ENCODE measurements around the gene ADGRG7. TPM values are rescaled to one million over a fixed set of nuclear protein-coding genes. Genes with fewer than 3 reads are reported as not detected.
A peak's percentile ranks its signal among the peaks of the same experiment; 100 is the strongest.

ADGRG7 gene
- total and polyA plus RNA-seq, 9 of the 15 experiments (the other 6 are each of a cell fraction or from before 2014, with no cell fraction given): 0.03 TPM; not detected in 7

DNA sequence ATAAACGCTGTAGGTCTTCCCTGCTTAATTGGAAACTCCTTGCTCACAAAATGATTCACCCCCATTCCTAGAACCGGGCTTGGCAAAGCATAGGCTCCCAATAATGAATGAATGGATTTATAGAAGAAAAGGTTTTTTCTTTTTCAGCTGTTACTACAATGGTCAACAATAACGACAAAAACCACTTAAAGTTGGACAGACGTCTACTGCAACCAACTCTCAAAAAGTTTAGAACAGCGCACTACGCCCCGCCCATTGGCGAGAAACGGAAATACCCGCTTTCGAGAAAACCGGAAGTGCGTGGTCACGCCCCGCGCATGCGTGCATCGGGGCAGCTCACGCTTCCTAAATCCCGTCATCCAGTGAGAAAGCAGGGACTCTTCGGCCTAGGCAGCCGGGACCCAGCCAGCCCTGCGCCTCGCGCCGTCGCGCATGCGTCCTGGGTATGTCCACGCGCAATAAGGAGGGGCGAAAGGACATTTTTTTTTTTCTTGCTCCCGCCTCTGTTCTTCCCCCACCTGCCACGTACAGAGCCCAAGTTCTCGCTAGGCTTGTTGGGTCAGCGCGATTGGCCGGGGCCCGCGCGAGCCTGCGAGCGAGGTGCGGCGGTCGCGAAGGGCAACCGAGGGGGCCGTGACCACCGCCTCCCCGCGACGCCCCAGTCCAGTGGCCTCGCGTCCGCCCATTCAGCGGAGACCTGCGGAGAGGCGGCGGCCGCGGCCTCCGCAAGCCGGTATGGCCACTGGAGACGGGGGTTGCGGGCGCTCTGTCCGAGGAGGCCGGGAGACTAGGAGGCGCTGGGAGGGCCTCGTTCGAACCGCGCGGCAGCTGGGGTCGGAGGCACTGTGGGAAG lies 99.8 kb downstream of the ADGRG7 start, which contains the start of gene TFG (continued):
- TF ChIP-seq, protein P1, sequence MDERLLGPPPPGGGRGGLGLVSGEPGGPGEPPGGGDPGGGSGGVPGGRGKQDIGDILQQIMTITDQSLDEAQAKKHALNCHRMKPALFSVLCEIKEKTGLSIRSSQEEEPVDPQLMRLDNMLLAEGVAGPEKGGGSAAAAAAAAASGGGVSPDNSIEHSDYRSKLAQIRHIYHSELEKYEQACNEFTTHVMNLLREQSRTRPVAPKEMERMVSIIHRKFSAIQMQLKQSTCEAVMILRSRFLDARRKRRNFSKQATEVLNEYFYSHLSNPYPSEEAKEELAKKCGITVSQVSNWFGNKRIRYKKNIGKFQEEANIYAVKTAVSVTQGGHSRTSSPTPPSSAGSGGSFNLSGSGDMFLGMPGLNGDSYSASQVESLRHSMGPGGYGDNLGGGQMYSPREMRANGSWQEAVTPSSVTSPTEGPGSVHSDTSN (CRISPR knock-in tag; IDR thresholded peaks at IDR 0.05; ENCODE audit: low read depth): no peak
- TF ChIP-seq, protein P1 (tag; conservative IDR thresholded peaks at IDR 0.05; ENCODE audit: low read depth): 0 out of 2 replicates have a peak, but pooled peaks have one; percentile 32
- peak; percentile 40; the same call in 1 of the 2 replicates for TF ChIP-seq CTBP1 (IDR thresholded peaks at IDR 0.05; ENCODE audit: borderline replicate concordance)
- TF ChIP-seq, protein P2, sequence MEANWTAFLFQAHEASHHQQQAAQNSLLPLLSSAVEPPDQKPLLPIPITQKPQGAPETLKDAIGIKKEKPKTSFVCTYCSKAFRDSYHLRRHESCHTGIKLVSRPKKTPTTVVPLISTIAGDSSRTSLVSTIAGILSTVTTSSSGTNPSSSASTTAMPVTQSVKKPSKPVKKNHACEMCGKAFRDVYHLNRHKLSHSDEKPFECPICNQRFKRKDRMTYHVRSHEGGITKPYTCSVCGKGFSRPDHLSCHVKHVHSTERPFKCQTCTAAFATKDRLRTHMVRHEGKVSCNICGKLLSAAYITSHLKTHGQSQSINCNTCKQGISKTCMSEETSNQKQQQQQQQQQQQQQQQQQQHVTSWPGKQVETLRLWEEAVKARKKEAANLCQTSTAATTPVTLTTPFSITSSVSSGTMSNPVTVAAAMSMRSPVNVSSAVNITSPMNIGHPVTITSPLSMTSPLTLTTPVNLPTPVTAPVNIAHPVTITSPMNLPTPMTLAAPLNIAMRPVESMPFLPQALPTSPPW (CRISPR knock-in tag; IDR thresholded peaks at IDR 0.05): peak; percentile 67; the same call in 1 of the 2 replicates
- TF ChIP-seq, protein P3, sequence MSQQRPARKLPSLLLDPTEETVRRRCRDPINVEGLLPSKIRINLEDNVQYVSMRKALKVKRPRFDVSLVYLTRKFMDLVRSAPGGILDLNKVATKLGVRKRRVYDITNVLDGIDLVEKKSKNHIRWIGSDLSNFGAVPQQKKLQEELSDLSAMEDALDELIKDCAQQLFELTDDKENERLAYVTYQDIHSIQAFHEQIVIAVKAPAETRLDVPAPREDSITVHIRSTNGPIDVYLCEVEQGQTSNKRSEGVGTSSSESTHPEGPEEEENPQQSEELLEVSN (IDR thresholded peaks at IDR 0.05; ENCODE audit: borderline replicate concordance in 1 of 2, extremely low read depth in 1 of 2, insufficient read depth in 1 of 2, insufficient read length in 1 of 2, low read depth in 1 of 2, low read length in 1 of 2, poor library complexity in 1 of 2, severe bottlenecking in 1 of 2): peak; percentile 50 to 55
- TF ChIP-seq ZNF197 (CRISPR knock-in tag; IDR thresholded peaks at IDR 0.05; ENCODE audit: low read depth): 0 out of 2 replicates have a peak, but pooled peaks have one; percentile 49
- peak; percentile 88 for TF ChIP-seq ZFX (CRISPR knock-in tag; IDR thresholded peaks at IDR 0.05)
- TF ChIP-seq, protein P4, sequence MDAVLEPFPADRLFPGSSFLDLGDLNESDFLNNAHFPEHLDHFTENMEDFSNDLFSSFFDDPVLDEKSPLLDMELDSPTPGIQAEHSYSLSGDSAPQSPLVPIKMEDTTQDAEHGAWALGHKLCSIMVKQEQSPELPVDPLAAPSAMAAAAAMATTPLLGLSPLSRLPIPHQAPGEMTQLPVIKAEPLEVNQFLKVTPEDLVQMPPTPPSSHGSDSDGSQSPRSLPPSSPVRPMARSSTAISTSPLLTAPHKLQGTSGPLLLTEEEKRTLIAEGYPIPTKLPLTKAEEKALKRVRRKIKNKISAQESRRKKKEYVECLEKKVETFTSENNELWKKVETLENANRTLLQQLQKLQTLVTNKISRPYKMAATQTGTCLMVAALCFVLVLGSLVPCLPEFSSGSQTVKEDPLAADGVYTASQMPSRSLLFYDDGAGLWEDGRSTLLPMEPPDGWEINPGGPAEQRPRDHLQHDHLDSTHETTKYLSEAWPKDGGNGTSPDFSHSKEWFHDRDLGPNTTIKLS (IDR thresholded peaks at IDR 0.05; ENCODE audit: borderline replicate concordance, low read depth): peak; percentile 98
- TF ChIP-seq CREB1 (IDR thresholded peaks at IDR 0.05): no peak; the same call in 1 of the 2 replicates
- peak; percentile 39; the same call in 1 of the 2 replicates for TF ChIP-seq CREB1 (CRISPR knock-in tag; IDR thresholded peaks at IDR 0.05)
- TF ChIP-seq POLR2AphosphoS2 (IDR thresholded peaks at IDR 0.05; ENCODE audit: low read length): peak; percentile 53; the same call in 1 of the 2 replicates
- TF ChIP-seq CREM (IDR thresholded peaks at IDR 0.05; ENCODE audit: low read depth): peak; percentile 73
- TF ChIP-seq ZC3H11A (IDR thresholded peaks at IDR 0.05; ENCODE audit: low read depth, low read length): no peak
- peak; percentile 25 for TF ChIP-seq TAF1 (IDR thresholded peaks at IDR 0.05; ENCODE audit: control insufficient read depth, extremely low read depth, insufficient read depth, low read length, severe bottlenecking)
- peak; percentile 76; the same call in 1 of the 2 replicates for TF ChIP-seq ZNF263 (CRISPR knock-in tag; IDR thresholded peaks at IDR 0.05; ENCODE audit: borderline replicate concordance)
- TF ChIP-seq L3MBTL2 (IDR thresholded peaks at IDR 0.05): peak; percentile 70; the same call in 1 of the 2 replicates
- TF ChIP-seq, protein P5, sequence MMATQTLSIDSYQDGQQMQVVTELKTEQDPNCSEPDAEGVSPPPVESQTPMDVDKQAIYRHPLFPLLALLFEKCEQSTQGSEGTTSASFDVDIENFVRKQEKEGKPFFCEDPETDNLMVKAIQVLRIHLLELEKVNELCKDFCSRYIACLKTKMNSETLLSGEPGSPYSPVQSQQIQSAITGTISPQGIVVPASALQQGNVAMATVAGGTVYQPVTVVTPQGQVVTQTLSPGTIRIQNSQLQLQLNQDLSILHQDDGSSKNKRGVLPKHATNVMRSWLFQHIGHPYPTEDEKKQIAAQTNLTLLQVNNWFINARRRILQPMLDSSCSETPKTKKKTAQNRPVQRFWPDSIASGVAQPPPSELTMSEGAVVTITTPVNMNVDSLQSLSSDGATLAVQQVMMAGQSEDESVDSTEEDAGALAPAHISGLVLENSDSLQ (IDR thresholded peaks at IDR 0.05): peak; percentile 73
- peak; percentile 40; the same call in 1 of the 2 replicates for TF ChIP-seq POLR2AphosphoS5 (IDR thresholded peaks at IDR 0.05; ENCODE audit: control insufficient read depth, insufficient read depth, low read depth, low read length)
